PC-3 (cell line): ENCODE results near the gene NDC80.

Experiments used
- EZH2 ChIP-seq: fragments of 300-600 bp; sonication (generic); IDR thresholded peaks from one replicate; pipeline ENCODE4 v1.6.1; 2017; ENCODE audit warnings: antibody characterized with exemption, mild to moderate bottlenecking, low read length; ENCODE audit not compliant: unreplicated experiment
- EZH2phosphoT487 ChIP-seq: fragments of 300-600 bp; sonication (generic); IDR thresholded peaks from 2 replicates; pipeline ENCODE4 v1.6.1; 2018; ENCODE audit warnings: mild to moderate bottlenecking, antibody characterized with exemption, low read length, borderline replicate concordance
- TF ChIP-seq, protein P1 (sequence below): fragments of 300-600 bp; sonication (generic); conservative IDR thresholded peaks from 2 replicates; pipeline ENCODE4 v1.5.1; 2017; ENCODE audit warnings: antibody characterized with exemption, low read depth, mild to moderate bottlenecking, low read length

- TF ChIP-seq EZH2, result no peak
- TF ChIP-seq, protein P1, sequence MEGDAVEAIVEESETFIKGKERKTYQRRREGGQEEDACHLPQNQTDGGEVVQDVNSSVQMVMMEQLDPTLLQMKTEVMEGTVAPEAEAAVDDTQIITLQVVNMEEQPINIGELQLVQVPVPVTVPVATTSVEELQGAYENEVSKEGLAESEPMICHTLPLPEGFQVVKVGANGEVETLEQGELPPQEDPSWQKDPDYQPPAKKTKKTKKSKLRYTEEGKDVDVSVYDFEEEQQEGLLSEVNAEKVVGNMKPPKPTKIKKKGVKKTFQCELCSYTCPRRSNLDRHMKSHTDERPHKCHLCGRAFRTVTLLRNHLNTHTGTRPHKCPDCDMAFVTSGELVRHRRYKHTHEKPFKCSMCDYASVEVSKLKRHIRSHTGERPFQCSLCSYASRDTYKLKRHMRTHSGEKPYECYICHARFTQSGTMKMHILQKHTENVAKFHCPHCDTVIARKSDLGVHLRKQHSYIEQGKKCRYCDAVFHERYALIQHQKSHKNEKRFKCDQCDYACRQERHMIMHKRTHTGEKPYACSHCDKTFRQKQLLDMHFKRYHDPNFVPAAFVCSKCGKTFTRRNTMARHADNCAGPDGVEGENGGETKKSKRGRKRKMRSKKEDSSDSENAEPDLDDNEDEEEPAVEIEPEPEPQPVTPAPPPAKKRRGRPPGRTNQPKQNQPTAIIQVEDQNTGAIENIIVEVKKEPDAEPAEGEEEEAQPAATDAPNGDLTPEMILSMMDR, result no peak
- no peak for TF ChIP-seq EZH2phosphoT487
Observed at GRCh38 chr18:2651981-2652380, 80.6 kb downstream of the NDC80 start.
